GM21717 (cell line): ENCODE measurements around the gene MBL2.

Source experiments
- ATAC-seq: cut with Tn5 transposase; IDR thresholded peaks from one replicate; pipeline ENCODE4 v1.9.1; 2021; ENCODE audit warnings: mild to moderate bottlenecking, moderate library complexity; ENCODE audit not compliant: unreplicated experiment

The MBL2 gene

DNA sequence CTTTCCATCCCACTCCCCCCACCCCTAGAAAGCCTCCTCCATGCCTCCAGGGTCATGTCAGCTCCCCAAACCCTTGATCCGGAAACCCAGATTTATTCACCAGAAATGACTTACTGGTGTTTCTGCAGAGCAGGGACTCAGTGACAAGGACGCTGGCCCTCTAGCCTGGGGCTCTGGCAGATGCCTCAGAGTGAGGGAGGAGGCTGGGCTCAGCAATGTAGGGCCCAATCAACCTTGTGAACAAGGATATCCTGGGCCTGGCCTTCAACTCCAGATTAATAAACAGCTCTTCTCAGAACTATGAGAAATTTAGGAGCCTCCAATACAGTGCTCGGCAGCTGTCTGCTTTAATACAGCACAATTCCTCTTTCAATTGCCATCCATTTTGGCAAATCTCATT, at the start of gene MBL2:
Gene MBL2, minus strand, starts transcription at position 162 of the 400 bp plus-strand sequence. CDS start 1,149 bp downstream, outside the sequence.
- no peak for ATAC-seq

DNA sequence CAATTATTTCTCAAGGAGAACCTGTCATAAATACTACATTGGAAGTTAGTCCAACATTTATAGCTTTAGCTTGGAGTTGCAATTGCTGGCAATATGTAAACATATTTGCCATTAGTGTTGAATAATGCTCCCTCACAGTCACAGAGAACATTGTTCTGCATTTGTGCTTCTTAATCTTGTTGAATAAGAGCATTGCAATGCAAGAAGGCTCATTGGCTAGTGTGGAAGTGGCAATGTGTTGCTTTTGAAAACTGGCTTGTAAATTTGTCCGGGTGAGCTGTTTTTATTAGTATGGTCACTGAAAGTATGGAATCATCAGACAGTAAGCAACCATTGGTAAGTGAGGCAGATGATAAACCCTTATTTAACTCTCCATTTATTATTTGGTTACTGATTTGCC, 47.7 kb upstream of the MBL2 start:
- ATAC-seq = no peak

DNA sequence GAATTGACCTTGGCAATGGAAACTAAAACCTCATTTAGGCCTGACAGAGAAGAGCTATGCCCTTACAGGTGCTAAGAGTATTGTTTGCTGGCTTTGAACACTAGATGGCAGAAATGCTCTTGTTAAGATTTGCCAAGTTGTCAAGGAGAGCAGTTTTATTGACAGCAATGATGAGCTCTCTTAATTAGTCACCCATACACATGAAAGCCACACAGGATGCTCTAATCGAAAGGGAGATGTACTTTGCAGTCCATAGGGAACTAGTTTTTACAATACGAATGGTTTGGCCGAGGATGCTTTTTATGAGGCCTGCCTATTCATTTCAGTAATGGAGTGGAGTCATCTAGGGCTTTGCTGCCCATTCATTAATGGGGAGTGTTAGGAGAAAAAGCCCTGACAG, 45.4 kb upstream of the MBL2 start:
- peak; percentile 96 for ATAC-seq

DNA sequence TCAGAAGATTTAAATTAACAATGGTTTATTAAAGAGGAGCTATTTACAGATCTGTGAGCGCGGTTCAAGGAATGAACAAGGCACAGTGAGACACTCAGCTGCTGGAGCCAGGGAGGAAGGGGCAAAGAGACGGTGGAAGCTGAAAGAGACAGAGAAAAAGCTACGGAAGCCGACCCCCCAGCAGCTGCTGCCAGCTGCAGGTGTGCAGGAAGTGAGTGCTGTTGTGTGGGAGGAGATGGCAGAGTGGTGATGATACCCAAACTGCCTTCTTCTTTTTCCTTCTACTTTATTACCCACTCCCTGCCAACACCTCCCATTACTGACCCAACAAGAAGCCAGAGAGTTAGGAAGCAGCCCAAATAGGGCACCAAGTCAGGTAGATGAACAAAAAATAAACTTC, 41.9 kb upstream of the MBL2 start:
- ATAC-seq = peak; percentile 43

DNA sequence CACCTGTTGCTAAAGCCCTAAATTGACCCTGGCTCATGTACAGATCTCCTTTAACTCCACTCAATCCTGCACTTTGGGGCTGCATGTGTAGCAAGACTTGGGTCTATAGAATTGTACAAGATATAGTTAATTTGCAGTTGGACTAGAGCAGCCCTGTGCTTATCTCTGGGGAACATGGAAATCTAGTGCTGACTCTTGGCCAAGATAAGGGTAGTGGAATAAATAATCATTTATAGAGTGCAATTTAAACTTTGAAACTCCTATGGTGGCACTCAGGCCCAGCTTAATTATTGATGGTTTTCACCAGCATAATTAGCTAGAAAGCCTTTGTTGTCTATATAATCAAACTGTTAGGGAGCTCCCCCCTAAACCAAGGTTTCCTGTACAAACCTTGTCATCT, 39.2 kb upstream of the MBL2 start:
- ATAC-seq = no peak

DNA sequence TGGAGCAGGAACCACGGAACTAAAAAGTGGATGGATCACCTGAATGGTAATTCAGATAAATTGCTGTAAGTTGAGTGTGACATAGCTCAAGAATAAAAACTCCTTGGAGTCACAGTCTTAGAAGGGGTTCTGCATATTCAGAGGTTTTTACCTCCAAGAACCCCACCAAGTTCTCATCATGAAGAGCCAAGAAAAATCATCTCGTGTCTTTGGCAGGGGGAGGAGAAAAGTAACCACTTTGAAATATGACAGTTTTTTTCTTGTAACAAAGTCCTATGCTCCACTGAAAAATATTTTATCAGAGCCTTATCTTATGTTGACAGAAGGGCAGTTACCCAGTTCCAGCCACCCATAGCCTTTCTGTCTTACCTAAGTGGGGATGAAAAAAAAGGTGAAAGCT, 38.2 kb upstream of the MBL2 start:
- ATAC-seq = no peak

DNA sequence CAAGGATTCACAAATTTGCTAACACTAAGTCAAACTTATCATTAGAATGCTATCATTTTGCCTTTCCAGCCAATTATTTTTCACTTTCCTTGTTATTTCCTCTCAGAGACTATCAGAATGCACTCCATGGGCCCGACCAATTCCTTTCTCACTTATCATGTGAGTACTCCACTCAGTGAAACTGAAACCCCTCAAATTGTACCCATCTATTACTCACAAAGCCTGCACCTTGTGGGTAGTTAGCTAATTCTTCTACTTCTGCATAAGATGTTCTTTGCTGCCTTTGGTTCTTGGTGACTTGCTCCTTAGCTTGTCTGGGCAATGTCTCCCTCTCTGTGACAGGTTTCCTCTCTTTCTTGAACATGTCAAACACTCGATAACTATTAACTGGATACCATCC, 35.2 kb upstream of the MBL2 start:
- peak; percentile 61 for ATAC-seq

DNA sequence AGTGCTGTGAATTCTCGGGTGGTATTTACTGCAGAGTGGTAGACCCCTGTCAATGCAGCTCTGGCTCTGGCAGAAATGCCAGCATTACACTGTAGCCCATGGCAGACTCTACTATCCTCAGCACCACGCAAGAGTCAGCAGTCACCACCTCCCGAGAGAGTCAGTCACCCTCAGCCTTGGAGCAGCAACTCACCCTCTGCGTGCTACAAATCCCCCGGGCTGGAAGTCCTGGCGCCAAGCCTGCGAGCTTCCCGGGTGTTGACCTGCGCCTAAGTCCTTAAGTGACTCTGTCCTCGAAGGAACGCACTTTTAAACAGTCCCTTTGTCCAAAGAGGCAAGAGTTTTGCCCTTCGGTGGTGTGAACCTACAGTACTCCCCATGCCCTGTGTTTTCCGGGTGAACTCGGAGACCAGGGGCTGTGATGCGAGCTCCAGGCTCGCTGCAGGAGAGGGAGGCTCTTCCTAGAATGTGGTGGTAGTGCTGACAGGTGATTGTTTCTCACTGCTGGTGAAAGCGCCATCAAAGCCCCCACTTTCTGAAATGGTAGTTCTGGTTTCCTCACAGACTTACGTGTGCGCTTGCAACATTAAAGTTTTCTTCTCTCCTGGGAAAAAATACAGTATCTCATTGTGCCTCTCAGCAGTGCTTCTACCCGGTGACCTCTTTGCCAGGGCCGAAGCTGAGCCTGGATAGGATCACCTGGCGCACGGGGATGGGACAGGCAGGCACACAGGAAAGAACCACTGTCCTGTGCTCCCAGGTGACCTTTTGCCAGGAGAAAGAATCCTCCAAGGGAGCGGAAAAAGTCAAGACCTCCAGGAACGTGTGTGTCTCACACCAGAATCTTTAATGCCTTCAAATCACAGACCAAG, 33.1 kb upstream of the MBL2 start:
- ATAC-seq = no peak

DNA sequence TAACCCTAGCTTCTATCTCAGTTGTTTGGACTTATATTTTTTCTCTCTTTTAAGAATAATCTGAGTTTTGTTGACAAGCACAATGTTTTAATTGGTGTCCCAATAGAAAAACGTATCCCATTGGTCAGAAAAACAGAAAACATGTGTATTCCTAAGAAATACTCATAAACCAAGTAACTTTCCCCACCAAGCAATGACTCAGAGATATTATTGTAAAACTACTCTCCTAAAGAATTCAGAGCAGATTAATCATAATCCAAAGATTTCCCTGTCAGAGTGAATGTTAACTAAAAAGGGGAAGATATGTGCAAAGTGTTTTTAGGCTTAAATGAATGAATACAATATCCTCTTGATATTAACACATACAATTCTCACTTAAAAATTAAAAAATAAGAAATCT, 29.4 kb upstream of the MBL2 start:
- no peak for ATAC-seq

DNA sequence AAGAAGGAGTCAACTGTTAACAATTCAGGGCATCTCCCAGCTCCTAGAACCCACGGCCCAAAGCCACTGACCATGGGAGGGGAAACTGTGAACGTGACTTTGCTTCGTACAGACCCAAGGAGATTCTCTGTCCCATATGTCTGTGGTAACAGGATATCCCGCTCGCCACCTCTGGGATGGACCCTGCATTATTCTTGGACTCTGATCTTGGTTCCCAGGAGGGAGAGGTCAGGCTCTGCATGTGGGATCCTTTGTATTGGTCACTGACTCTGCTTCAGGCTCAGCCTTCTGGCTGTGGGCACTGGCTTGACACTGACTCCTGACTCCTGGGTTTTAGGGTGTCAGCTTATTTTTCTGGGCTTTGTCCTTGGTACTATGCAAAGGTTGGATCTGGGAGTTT, 13.5 kb upstream of the MBL2 start:
- ATAC-seq = no peak

DNA sequence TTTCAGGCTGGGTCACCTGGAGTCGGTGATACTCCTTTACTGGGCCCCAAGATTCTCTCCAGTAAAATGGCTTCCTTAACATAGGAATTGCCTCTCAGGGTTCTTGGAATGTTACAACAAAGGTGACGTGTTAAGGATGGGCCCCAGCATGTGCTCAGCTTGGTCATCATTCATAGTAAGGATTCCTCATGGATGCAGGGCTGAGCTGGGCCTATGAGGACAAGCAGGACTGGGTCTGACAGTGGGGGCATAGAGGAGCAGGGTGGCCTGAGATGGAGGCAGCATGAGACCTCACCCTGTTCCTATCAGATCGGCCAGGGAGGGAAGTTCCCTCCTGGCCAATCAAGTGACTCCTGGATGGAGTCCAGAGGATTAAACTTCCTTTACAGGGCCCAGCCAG, 12.8 kb upstream of the MBL2 start:
- no peak for ATAC-seq

DNA sequence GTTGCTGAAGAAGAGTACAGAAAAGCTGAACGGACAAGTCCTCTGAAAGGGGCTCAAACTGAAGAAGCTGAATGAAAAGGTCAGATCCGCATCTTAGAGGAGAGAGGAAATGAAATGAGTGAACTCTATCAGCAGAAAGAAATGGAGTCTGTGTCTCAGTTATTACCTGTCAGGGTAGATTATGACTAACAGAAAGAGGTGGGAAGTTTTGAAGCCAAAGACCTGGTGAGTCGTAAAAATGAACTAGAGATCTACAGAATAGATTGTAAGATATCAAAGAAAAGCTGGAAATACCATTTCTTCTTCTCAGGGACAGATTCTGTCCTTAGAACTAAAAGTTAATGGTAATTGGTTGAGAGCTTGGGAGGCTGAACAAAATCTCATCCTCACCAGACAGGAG, 11.1 kb upstream of the MBL2 start:
- ATAC-seq = no peak

DNA sequence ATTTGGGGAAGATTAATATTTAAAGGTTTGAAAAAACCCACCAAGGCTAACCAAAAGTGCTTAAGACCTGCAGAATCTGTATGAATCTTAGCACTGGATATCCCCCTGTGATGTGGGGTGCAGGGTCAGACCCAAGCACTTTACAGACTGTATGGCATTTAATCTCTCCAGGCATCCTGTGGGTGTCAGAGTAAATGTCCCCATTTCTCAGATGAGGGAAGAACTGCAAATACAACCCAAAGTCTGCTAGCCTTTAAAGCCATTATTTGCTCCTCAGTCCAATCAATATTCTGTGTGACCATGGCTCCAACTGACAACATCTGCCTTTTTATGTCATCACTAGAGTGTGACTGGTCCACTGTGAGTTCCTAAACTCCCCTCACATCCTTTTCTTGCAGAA, 10.0 kb upstream of the MBL2 start:
- ATAC-seq = no peak

DNA sequence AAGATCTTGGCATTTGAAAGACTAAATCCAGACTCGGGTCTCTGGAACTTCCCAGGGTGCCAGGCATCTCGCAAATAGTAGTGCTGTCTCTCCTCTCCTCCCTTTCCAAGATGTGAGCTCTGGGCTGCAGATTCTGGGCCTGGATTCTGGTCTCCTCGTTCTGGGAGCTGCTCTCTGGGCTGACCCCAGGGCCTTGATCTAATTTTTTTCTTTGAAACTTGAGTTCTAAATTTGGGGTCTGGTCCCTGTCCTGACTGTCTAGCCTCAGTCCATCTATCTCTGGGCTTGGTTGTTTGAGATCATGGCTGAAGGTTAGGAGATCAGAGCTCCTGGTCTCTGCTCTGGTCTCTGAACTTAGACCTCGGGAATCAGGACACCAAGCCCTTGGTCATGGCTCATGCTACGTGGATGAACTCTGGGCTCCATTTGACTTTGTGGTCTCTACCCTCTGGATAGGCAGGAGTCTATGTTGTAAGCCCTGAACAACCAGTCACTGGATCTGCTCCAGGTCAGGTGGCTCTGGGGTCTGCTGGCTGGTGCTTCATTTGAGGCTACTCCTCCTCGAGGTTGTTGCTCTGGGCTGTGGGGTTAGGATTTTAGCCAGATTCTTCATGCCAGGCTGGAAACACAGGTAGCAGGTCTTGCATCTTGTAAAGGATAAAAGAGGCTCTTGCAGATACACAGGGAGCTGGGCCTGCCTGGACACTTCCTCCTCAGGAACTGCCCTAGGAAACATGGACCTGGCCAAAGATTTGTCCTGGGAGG, 8.0 kb upstream of the MBL2 start:
- ATAC-seq = no peak

DNA sequence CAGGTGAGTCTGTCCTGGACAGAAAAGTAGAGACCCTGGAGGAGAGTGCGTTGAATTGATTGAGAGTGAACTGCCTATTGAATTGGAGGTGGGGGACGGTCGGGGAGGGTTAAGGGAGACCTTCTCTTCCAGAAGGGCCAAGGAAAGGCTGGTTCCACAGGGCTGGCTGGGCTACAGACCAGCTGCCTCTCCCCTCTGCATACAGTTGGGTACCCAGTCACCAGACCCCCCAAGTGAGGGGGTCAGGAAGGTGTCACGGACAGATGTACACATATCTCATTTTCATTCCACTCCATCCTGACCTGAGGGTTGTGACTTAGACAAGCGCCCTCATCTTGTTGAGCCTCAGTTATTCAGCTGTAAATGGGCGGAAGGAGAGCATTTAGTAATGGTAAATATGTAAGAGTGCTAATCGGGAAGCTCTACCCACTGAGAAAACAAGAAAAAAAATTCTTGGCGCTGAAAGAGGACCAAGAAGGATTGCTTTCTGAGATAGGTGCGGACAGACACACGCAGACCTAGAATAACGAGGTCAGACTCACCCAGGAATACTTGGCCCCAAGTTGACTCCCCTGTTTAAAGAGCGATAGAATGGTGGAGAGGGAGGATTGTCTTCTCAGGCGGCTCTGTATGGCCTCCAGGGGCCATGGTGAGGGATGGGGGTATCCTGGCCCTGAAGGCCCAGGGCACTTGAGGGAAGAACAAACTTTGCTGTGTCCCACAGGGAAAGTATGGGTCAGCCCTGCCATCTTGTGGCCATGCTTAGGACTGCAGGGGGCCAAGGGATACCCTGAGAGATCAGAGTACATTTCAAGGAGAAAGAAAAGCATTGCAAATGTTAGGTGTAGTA, 7.2 kb upstream of the MBL2 start:
- peak; percentile 91 for ATAC-seq

DNA sequence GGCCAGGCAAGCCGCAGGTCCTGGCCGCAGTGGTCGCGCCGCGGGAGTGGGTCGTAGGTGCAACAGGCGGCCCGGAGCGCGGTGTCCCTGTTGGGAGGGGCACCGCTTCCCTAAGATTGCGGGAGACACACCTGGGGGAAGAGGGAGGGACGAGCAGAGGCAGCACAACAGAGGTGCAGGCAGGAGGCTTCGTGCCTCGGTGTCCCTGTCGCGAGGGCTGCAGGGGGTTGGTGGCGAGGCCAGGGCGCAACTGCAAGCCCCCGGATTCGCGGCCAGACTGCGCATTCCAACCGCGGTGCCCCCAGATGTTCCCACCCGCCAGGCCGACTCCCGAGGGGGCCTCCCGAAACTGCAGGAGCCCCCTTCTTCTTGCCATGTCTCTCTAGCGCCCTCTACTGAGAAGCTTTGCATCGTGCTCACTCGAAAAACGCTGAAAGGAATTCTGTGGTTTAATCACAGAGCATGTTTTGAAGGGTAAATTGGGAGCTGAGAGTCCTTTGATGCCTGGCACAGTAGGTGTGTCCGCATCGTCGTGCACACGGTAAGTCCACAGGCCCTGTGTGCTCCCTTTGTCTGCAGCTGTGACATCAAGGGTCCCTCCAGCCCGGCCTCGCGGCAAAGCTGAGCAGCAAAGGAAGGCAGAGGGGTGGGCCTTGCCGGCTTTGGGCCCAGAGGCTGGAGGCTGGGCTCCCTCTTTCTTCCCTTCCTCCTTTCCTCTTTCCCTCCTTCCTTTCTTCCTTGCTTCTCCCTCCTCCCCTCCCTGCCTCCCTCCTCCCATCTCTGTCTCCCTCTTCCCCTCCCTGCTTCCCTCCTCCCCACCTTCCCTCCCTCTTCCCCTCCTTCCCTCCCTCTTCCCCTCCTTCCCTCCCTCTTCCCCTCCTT, 6.2 kb upstream of the MBL2 start:
- no peak for ATAC-seq

DNA sequence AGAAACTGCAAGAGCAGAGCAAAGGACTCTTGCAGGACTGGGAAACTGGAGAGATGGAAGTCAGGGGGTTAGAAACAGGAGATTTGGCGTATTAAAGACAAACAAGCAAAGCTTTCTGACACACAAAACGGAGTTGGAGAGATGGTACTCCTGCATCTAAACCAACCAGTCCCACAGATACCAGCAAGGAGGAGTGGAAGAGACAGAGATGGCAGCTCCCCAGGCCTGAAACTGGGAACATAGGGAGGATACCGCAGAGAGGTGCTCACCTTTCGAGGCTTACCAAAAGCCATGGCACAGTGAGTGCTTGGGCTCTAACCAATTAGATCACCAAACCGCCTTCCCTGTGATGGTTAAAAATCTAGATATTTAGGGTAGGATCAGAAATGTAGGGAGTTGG, 4.8 kb upstream of the MBL2 start:
- no peak for ATAC-seq

DNA sequence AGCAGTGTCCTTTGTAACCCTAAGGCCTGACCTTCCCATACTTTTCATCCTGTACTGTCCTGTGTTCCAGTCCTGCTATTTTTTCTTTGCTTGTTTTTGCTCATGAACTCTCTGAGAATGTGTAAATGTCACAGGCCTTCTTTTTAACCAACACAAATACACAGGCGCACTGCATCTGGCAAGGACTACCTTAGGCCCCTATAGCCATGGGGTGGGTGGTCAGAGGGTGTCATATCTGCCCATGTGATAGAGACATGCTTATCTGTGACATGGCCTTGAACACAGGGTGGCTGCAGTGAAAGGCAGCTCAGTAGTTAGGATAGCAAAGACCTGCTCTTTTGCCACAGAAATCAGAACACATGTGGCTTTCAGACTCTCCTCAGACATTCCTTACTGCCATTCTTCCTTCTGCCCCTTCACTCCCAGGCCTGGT, 3.9 kb upstream of the MBL2 start:
- no peak for ATAC-seq

DNA sequence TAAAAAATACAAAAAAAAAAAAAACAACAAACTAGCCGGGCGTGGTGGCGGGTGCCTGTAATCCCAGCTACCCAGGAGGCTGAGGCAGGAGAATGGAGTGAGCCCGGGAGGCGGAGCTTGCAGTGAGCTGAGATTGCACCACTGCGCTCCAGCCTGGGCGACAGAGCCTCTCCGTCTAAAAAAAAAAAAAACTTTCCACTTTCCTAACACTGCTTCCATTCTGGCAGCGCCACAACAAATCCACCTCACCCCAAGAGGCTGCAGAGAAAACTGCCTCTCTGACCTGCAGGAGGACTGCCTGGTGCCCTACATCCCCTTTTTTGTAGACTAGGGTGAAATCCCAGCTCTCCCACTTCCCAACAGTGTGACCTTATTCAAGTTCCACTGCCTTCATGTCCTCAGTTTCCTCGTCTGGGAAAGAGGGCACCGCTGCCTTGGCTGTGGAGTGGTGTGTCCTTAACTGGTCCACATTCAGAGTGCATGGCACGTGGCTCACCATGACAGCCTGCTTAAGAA, 2.6 kb upstream of the MBL2 start:
- ATAC-seq = no peak

DNA sequence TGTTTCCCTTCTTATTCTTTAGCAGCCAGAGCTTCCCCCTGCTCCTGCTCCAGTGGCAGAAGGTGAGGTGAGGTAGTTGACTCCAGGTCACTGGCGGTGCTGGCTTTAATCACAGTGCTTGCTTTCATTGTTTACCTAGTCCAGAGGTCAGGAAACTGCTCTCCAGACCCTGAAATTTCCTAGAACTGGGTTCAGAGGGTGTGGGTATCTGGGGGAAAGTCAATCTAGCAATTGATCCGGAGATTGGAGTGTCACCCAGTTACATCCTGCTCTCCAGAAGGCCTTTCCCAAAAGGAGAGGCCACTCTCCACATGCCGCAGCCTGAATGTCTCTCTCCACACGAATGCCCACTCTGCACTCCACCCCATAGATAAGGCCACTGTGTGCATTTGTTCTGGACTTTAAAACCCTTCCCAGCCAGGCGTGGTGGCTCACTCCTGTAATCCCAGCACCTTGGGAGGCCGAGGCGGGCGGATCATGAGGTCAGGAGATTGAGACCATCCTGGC, 2.1 kb upstream of the MBL2 start:
- ATAC-seq = no peak
